ENCODE results near the gene CFAP70. TPM values are rescaled to one million over a fixed set of nuclear protein-coding genes. Genes with fewer than 3 reads are reported as not detected.
"Not testable (repeated sequence)": the region's sequence is repeated elsewhere in the genome, so short reads cannot be mapped to it uniquely, and the experiment has no call there.

The CFAP70 gene
- total RNA-seq, 1 experiment from 2014 or later, result 3.4 TPM

GRCh38 chr10:73357821-73358220 lies 843 bp downstream of the CFAP70 start:
- in situ Hi-C loops (cut with HindIII; ENCODE audit: low pct_unique_long_range_greater_than_20kb, low sequenced_read_pairs), result no loop called here
- no peak for DNase-seq (ENCODE audit: low read depth)

GRCh38 chr10:73357166-73357565 lies 1.5 kb downstream of the CFAP70 start:
- in situ Hi-C loops (cut with HindIII; ENCODE audit: low pct_unique_long_range_greater_than_20kb, low sequenced_read_pairs), result no loop called here
- DNase-seq (ENCODE audit: low read depth), result no peak

GRCh38 chr10:73344269-73344668 lies 14.4 kb downstream of the CFAP70 start:
- in situ Hi-C loops (cut with HindIII; ENCODE audit: low pct_unique_long_range_greater_than_20kb, low sequenced_read_pairs), result no loop called here
- DNase-seq (ENCODE audit: low read depth), result no peak

DNA sequence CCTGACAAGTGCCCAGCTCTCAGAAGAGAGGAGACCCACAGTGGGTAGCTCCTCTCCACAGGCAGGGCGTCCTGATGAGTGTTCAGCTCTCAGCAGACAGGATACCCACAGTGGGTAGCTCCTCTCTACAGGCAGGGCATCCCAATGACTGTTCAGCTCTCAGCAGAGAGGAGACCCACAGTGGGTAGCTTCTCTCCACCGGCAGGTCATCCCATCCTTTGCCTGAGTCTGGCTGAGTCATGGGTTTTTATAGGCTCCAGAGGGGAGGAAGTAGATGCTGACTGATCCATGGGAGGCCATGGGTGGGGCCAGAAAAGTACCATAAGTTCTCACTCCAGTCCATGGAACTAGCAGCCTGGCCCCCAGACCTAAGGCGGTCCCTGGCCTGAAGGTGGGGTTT lies 18.5 kb downstream of the CFAP70 start:
- in situ Hi-C loops (cut with HindIII; ENCODE audit: low pct_unique_long_range_greater_than_20kb, low sequenced_read_pairs), result no loop called here
- DNase-seq (ENCODE audit: low read depth), result no peak

DNA sequence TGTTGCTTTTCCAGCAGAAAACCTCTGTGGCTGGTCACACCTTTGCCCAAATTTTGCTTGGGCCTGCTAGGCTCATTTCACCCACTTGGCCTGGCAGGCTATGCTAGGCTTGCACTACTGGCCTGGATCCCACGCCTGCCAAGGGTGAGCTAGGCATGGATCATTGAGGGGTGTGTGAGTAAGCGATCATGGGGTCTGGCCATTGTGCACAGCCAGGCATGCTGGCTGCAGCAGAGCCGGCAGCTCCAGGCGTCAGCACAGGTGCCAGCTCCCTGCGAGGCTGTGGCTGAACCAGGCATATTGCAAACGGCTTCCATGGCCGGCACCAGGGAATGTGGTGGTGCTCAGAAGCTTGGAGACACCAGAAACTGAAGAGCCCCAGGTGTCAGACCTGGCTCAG lies 19.2 kb downstream of the CFAP70 start:
- in situ Hi-C loops (cut with HindIII; ENCODE audit: low pct_unique_long_range_greater_than_20kb, low sequenced_read_pairs), result no loop called here
- DNase-seq (ENCODE audit: low read depth), result no peak

DNA sequence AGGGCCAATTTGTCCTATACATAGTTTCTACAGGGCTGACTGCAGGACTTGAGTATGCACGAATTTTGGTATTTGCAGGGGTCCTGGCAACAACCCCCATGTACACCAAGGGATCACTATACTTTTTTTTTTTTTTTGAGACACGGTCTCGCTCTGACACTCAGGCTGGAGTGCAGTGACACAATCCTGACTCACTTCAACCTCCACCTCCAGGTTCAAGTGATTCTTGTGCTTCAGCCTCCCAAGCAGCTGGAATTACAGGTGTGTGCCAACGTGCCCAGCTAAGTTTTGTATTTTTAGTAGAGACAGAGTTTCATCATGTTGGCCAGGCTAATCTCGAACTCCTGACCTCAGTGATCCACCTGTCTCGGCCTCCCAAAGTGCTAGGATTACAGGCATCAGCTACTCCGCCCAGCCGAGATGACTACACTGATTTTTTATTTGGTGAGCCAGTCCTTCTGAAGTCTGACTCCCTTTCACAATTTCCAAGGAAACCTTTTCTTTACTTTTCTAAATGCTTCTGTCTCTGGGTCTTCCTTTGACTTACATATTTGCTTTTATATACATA lies 19.8 kb downstream of the CFAP70 start:
- in situ Hi-C loops (cut with HindIII; ENCODE audit: low pct_unique_long_range_greater_than_20kb, low sequenced_read_pairs), result no loop called here
- DNase-seq (ENCODE audit: low read depth), result no peak

- DNase-seq (ENCODE audit: low read depth), result no peak
- in situ Hi-C loops (cut with HindIII; ENCODE audit: low pct_unique_long_range_greater_than_20kb, low sequenced_read_pairs), result no loop called here
These were observed 25.5 kb downstream of the CFAP70 start for GRCh38 chr10:73333202-73333601.

- in situ Hi-C loops (cut with HindIII; ENCODE audit: low pct_unique_long_range_greater_than_20kb, low sequenced_read_pairs), result no loop called here
- DNase-seq (ENCODE audit: low read depth), result no peak
These were observed 26.3 kb downstream of the CFAP70 start for GRCh38 chr10:73332379-73332778.

DNA sequence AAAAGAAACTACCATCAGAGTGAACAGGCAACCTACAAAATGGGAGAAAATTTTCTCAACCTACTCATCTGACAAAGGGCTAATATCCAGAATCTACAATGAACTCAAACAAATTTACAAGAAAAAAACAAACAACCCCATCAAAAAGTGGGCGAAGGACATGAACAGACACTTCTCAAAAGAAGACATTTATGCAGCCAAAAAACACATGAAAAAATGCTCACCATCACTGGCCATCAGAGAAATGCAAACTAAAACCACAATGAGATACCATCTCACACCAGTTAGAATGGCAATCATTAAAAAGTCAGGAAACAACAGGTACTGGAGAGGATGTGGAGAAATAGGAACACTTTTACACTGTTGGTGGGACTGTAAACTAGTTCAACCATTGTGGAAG lies 30.1 kb downstream of the CFAP70 start:
- DNase-seq (ENCODE audit: low read depth); in situ Hi-C loops (cut with HindIII; ENCODE audit: low pct_unique_long_range_greater_than_20kb, low sequenced_read_pairs): not testable (repeated sequence)

DNA sequence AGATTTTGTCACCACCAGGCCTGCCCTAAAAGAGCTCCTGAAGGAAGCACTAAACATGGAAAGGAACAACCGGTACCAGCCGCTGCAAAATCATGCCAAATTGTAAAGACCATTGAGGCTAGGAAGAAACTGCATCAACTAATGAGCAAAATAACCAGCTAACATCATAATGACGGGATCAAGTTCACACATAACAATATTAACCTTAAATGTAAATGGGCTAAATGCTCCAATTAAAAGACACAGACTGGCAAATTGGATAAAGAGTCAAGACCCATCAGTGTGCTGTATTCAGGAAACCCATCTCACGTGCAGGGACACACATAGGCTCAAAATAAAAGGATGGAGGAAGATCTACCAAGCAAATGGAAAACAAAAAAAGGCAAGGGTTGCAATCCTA lies 33.4 kb downstream of the CFAP70 start:
- in situ Hi-C loops (cut with HindIII; ENCODE audit: low pct_unique_long_range_greater_than_20kb, low sequenced_read_pairs), result not testable (repeated sequence)

DNA sequence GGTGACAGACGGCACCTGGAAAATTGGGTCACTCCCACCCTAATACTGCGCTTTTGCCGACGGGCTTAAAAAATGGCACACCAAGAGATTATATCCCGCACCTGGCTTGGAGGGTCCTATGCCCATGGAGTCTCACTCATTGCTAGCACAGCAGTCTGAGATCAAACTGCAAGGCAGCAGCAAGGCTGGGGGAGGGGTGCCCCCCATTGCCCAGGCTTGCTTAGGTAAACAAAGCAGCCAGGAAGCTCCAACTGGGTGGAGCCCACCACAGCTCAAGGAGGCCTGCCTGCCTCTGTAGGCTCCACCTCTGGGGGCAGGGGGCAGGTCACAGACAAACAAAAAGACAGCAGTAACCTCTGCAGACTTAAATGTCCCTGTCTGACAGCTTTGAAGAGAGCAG lies 35.1 kb downstream of the CFAP70 start:
- DNase-seq (ENCODE audit: low read depth); in situ Hi-C loops (cut with HindIII; ENCODE audit: low pct_unique_long_range_greater_than_20kb, low sequenced_read_pairs): not testable (repeated sequence)

More for the DNA sequence above, 33.4 kb downstream of the CFAP70 start:
- DNase-seq (ENCODE audit: low read depth), result not testable (repeated sequence)

DNA sequence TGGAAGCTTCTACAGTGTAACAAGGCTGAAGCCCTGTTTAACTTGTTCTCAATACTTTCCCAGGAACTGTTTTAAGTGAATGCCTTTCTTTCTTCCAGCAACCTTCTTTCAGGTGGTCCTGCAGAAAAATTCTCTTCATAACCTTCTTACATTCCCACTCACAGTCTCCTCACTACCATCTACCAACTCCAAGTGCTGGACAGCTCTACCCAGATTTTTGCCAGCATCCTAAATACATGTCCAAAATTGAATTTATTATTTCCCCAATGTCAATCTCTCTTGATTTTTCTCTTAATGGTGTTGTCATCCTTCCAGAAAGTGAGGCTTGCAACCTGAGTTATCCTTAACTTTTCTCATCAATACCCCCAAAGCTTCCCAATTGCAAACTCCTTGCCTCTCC lies 48.2 kb downstream of the CFAP70 start:
- in situ Hi-C loops (cut with HindIII; ENCODE audit: low pct_unique_long_range_greater_than_20kb, low sequenced_read_pairs), result no loop called here
- DNase-seq (ENCODE audit: low read depth), result no peak

DNA sequence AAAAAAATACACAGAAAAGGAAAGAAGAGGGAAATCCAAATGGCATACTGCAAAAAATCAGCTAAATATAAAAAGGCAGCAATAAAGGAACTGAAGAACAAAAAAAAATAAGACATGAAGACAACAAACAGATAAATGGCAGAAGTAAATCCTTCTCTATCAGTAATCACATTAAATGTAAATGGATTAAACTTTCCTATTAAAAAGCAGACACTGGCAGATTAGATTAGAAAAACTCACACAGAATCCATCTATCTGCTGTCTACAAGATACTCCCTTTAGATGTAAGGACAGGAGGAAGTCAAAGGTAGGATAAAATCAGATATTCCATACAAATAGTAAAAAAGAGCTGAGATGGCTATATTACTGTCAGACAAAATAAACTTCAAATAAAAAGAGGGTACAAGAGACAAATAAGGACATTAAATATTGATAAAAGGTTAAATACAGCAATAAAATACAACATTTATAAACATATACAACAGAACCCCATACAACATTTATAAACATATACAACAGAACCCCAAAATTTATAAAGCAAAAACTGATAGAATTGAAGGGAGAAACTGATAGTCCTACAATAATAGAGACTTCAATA lies 51.4 kb downstream of the CFAP70 start:
- in situ Hi-C loops (cut with HindIII; ENCODE audit: low pct_unique_long_range_greater_than_20kb, low sequenced_read_pairs), result no loop called here
- DNase-seq (ENCODE audit: low read depth), result no peak

DNA sequence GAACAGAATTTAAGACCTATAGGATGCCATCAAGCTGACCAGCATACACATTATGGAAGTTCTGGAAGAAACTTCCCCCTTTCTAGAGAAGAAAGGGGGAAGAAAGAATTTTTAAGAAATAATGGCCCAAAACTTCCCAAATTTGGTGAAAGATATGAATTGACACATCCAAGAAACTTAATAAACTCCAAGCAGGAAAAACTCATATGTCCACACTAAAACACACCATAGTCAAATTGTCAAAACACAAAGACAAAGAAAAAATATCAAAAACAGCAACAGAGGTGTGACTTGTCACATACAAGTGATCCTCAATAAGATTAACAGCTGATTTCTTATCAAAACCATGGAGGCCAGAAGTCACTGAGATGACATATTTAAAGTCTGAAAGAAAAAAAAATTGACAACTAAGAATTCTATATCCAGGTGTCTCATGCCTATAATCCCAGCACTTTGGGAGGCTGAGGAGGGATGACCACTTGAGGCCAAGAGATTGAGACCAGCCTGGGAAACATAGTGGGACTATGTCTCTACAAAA lies 52.4 kb downstream of the CFAP70 start:
- DNase-seq (ENCODE audit: low read depth), result no peak
- in situ Hi-C loops (cut with HindIII; ENCODE audit: low pct_unique_long_range_greater_than_20kb, low sequenced_read_pairs), result no loop called here

- in situ Hi-C loops (cut with HindIII; ENCODE audit: low pct_unique_long_range_greater_than_20kb, low sequenced_read_pairs), result no loop called here
- no peak for DNase-seq (ENCODE audit: low read depth)
These were observed 61.7 kb downstream of the CFAP70 start for GRCh38 chr10:73296946-73297345.

GRCh38 chr10:73293461-73293860 lies 65.2 kb downstream of the CFAP70 start:
- in situ Hi-C loops (cut with HindIII; ENCODE audit: low pct_unique_long_range_greater_than_20kb, low sequenced_read_pairs), result no loop called here
- DNase-seq (ENCODE audit: low read depth), result no peak

DNA sequence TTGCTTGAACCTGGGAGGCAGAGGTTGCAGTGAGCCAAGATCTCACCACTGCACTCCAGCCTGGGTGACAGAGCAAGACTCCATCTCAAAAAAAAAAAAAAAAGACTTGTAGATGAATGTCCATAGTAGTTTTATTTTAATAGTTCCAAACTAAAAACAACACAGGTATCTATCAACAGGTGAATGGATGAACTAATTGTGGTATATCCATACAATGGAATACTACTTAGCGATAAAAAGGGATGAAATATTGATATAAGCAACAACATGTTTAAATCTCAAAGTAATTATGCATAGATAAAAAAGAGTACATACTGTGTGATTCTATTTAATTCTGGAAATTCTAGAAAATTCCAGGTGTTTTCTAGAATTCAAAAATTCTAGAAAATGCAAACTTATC lies 68.7 kb downstream of the CFAP70 start:
- in situ Hi-C loops (cut with HindIII; ENCODE audit: low pct_unique_long_range_greater_than_20kb, low sequenced_read_pairs), result no loop called here
- DNase-seq (ENCODE audit: low read depth), result no peak

- in situ Hi-C loops (cut with HindIII; ENCODE audit: low pct_unique_long_range_greater_than_20kb, low sequenced_read_pairs), result no loop called here
- no peak for DNase-seq (ENCODE audit: low read depth)
These were observed 71.2 kb downstream of the CFAP70 start for GRCh38 chr10:73287441-73287840.

DNA sequence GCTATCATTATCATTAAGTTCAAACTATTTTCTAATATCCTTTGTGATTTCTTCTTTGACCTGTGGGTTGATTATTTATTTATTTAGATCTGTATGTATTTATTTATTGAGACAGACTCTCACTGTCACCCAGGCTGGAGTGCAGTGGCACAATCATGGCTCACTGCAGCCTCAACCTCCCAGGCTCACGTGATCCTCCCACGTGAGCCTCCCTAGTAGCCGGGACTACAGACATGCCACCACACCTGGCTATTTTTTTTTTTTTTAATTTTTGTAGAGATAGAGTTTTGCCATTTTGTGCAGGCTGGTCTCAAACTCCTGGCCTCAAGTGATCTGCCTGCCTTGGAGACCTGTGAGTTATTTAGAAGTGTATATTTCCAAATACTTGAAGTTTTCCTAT lies 77.6 kb downstream of the CFAP70 start:
- in situ Hi-C loops (cut with HindIII; ENCODE audit: low pct_unique_long_range_greater_than_20kb, low sequenced_read_pairs), result no loop called here
- no peak for DNase-seq (ENCODE audit: low read depth)

GRCh38 chr10:73264423-73264822 lies 94.2 kb downstream of the CFAP70 start:
- in situ Hi-C loops (cut with HindIII; ENCODE audit: low pct_unique_long_range_greater_than_20kb, low sequenced_read_pairs), result no loop called here
- no peak for DNase-seq (ENCODE audit: low read depth)
